ENCODE results near the gene SLC7A11.

DNA sequence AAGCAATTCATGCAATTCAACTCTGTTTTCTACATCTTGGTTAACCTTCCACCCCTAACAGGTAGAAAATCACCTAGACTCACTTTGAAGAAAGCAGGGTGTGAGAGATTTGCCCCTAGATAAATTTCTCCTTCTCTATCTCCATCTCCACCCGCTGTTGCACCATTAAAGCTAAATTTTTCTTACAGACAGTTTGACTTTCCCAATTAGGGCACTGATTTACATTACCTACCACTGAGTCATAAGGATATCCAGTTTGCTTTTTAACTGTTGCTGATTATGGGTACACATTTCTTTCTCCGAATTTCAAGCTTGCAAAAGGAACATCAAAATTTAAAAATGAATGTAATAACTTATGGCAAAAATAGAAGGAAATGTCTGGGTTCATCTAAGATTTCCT lies 13.0 kb downstream of the SLC7A11 start:
- no peak for TF ChIP-seq EZH2 (IDR thresholded peaks at IDR 0.05; ENCODE audit: low read length, missing control alignments)
- TF ChIP-seq, protein P1, sequence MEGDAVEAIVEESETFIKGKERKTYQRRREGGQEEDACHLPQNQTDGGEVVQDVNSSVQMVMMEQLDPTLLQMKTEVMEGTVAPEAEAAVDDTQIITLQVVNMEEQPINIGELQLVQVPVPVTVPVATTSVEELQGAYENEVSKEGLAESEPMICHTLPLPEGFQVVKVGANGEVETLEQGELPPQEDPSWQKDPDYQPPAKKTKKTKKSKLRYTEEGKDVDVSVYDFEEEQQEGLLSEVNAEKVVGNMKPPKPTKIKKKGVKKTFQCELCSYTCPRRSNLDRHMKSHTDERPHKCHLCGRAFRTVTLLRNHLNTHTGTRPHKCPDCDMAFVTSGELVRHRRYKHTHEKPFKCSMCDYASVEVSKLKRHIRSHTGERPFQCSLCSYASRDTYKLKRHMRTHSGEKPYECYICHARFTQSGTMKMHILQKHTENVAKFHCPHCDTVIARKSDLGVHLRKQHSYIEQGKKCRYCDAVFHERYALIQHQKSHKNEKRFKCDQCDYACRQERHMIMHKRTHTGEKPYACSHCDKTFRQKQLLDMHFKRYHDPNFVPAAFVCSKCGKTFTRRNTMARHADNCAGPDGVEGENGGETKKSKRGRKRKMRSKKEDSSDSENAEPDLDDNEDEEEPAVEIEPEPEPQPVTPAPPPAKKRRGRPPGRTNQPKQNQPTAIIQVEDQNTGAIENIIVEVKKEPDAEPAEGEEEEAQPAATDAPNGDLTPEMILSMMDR (conservative IDR thresholded peaks at IDR 0.05 in 1 of 2, IDR thresholded peaks at IDR 0.05 in 1 of 2; ENCODE audit: low read depth in 1 of 2, low read length in 2 of 2): no peak
